HL-60 (cell line): ENCODE measurements around the gene STX8.

Experiments used
- CTCF ChIP-seq: IDR thresholded peaks from one replicate; pipeline ENCODE4 v1.5.1; 2011; ENCODE audit warnings: low read length, control low read depth, inconsistent platforms; ENCODE audit not compliant: insufficient read depth
- POLR2AphosphoS5 ChIP-seq: IDR thresholded peaks from 2 replicates; pipeline ENCODE4 v1.6.1; 2012; ENCODE audit warnings: low read depth
- SPI1 ChIP-seq: IDR thresholded peaks from 2 replicates; pipeline ENCODE4 v1.6.1; 2012; ENCODE audit warnings: low read depth, mild to moderate bottlenecking, borderline replicate concordance

- TF ChIP-seq CTCF (no peak), SPI1 (no peak), POLR2AphosphoS5 (no peak)
Measured at GRCh38 chr17:9205520-9206409, 369.9 kb downstream of the STX8 start.
